Heart left ventricle (tissue), 16 donors: ENCODE results near the gene VSIG10. TPM values are rescaled to one million over a fixed set of nuclear protein-coding genes. Genes with fewer than 3 reads are reported as not detected.

Experiments
- ATAC-seq, 4 donors: fragments of 200-7000 bp; cut with Tn5 transposase; one replicate each; pipeline ENCODE4 v1.9.1; 2020 to 2022; ENCODE audit warnings: moderate library complexity in 4 of 4, mild to moderate bottlenecking in 3 of 4, moderate number of reproducible peaks in 1 of 4
- DNase-seq, 5 donors: peaks; one replicate each; pipeline ENCODE4 v3.0.0-alpha.2; 2020
- H3K27ac ChIP-seq, 12 donors: fragments of 200-600 bp; sonication (generic) in 4 of 12; one replicate each; pipeline versions ENCODE4 v1.5.0 to v1.8.0; 2016 to 2022; ENCODE audit warnings: mild to moderate bottlenecking in 2 of 12
- H3K27me3 ChIP-seq, 9 donors: fragments of 200-600 bp; sonication (generic) in 2 of 9; one replicate each; pipeline versions ENCODE4 v1.5.1 to v1.8.0; 2016 to 2022; ENCODE audit warnings: mild to moderate bottlenecking in 3 of 9
- H3K36me3 ChIP-seq, 9 donors: fragments of 200-600 bp; sonication (generic) in 2 of 9; one replicate each; pipeline versions ENCODE4 v1.5.0 to v1.8.0; 2018 to 2022; ENCODE audit warnings: mild to moderate bottlenecking in 2 of 9
- H3K4me1 ChIP-seq, 12 donors: fragments of 200-600 bp; sonication (generic) in 4 of 12; one replicate each; pipeline versions ENCODE4 v1.5.0 to v1.8.0; 2016 to 2022; ENCODE audit warnings: mild to moderate bottlenecking in 3 of 12
- H3K4me3 ChIP-seq, 12 donors: fragments of 200-600 bp; sonication (generic) in 4 of 12; one replicate each; pipeline versions ENCODE4 v1.5.0 to v1.8.0; 2017 to 2022; ENCODE audit warnings: mild to moderate bottlenecking in 9 of 12, moderate library complexity in 4 of 12
- H3K9me3 ChIP-seq, 12 donors: fragments of 200-600 bp; sonication (generic) in 4 of 12; one replicate each; pipeline versions ENCODE4 v1.5.0 to v1.8.0; 2016 to 2022; ENCODE audit warnings: mild to moderate bottlenecking in 1 of 12
- CTCF ChIP-seq, 12 donors: fragments of 200-600 bp; sonication (generic) in 4 of 12; IDR thresholded peaks; one replicate each; pipeline versions ENCODE4 v1.5.0 to v1.8.0; 2018 to 2022; ENCODE audit warnings: antibody characterized with exemption in 12 of 12, mild to moderate bottlenecking in 5 of 12
- POLR2A ChIP-seq, 2 donors: fragments of 450-650 bp; IDR thresholded peaks; one replicate each; pipeline ENCODE4 v1.6.1; 2017; ENCODE audit warnings: antibody characterized with exemption in 2 of 2, mild to moderate bottlenecking in 2 of 2, moderate library complexity in 2 of 2
- WGBS, 4 donors: extraction: QIAGEN DNeasy Blood & Tissue Kit in 2 of 4; methylation state at CpG; one replicate each; pipeline versions ENCODE4 v1.1.5 to v1.1.7; 2013 to 2018; 5-methylcytosine and 5-hydroxymethylcytosine counted together
- intact Hi-C, 10 donors: fragments of 100-400 bp; cut with DNase I; formaldehyde crosslinking; loops; one replicate each; pipeline versions ENCODE4 v1.11.1 to v1.14.2; 2022
- polyA plus RNA-seq, 2 donors: library from polyadenylated mRNA; stranded (reverse); fragments of 200-250 nt; gene quantifications; one replicate each; pipeline ENCODE4 v1.2.3, GENCODE V29; 2013
- total RNA-seq, 9 donors: library from RNA; depleted of rRNA in 2 of 9; stranded (reverse); fragments of >200 nt in 2 of 9; fragmentation: NEBNext Ultra II Directional in 3 of 9; extraction: Animal tissue kit (Norgen Biotek cat#: 25700) in 3 of 9; gene quantifications; one replicate each; pipeline versions ENCODE4 v1.1.0 to v1.2.4, GENCODE V29; 2016 to 2023
- donor health status: ischemic (EF 13 %, LVEDD 7.1; RV severe dilation, severe dysfunction).
- donor health status: healthy with polysubstance abuse.
- donor health status: DM: no; HTN: yes; CAD: no.
- donor health status: DM: no; HTN: no; CAD: no.
- donor health status: ischemic (EF 25% LVEDD 6.9; RV normal size, moderate dysfunction).
- donor health status: ischemic (EF 25% LVEDD 5.7; RV mildly dilated, moderate dysfunction).
- donor health status: healthy.
- donor health status: DM: yes; HTN: yes; CAD: no.
- donor health status: ischemic (EF 35%, LVEDD 5.7; RV mildly dilated, moderate dysfunction).
- donor health status: nonischemic (EF 11% LVEDD 7.7; RV severe dilation, severe dysfunction).
- donor health status: DM: yes; HTN: yes; CAD: no.
- donor health status: PGD.
- donor health status: ischemic (EF 29% LVEDD 5.4; RV normal size, mild dysfunction).
- donor health status: nonischemic (EF 23%, LVEDD 6.1; RV moderate dilation, normal function).

The VSIG10 gene
- total and polyA plus RNA-seq, 11 donors: 6.3 to 17.7 (median 10.7) TPM

GRCh38 chr12:118127867-118128266 lies 24.1 kb upstream of the VSIG10 start:
- Histone ChIP-seq H3K36me3 (peaks cover 0 to 4% (median 0%) of the 10 kb centered on the region in 9 donors), H3K27me3 (no peaks in the 10 kb centered on the region), H3K4me1 (peaks cover 0 to 7% (median 0%) of the 10 kb centered on the region in 12 donors), H3K4me3 (no peak overlapping the region), H3K27ac (no peak overlapping the region), H3K9me3 (no peaks in the 10 kb centered on the region)
- no peak for TF ChIP-seq CTCF (IDR thresholded peaks at IDR 0.05)
- no peak for TF ChIP-seq POLR2A (IDR thresholded peaks at IDR 0.05)
- intact Hi-C loops: no loop called here
- 87 to 98% (median 94%) methylated on average over 5 of the region's 5 CpGs for WGBS, 4 donors
- DNase-seq (no peak), ATAC-seq (no peak)

GRCh38 chr12:118126119-118126757 lies 22.4 kb upstream of the VSIG10 start:
- 36 to 63% (median 56%) methylated on average over 9 to 13 of the region's 13 CpGs for WGBS, 4 donors
- no peaks in the 10 kb centered on the region for H3K9me3 ChIP-seq

DNA sequence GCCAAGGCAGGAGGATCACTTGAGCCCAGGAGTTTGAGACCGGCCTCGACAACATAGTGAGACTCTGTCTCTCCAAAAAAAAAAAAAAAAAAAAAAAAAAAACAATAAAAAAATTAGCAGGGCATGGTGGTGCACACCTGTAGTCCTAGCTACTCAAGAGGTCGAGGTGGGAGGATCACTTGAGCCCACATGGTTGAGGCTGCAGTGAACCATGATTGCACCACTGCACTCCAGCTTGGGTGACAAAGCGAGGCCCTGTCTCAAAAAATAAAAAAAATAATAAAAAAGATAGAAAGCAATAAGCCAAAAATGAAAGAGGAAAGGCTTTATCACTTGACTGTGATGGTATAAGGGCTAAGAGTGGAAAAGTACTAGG lies 21.9 kb upstream of the VSIG10 start:
- H3K4me3 ChIP-seq: no peak overlapping the region

More at GRCh38 chr12:118126119-118126757, 22.4 kb upstream of the VSIG10 start:
- TF ChIP-seq POLR2A (IDR thresholded peaks at IDR 0.05) (no peak), CTCF (IDR thresholded peaks at IDR 0.05) (no peak)
- Histone ChIP-seq H3K4me3 (peak overlapping the region in 2 of 12 donors; percentile 1 to 21), H3K36me3 (peaks cover 0 to 4% (median 0%) of the 10 kb centered on the region in 9 donors), H3K4me1 (peaks cover 0 to 9% (median 0%) of the 10 kb centered on the region in 12 donors), H3K27ac (peak overlapping the region in 9 of 12 donors; percentile 21 to 77 (median 47)), H3K27me3 (no peaks in the 10 kb centered on the region)
- DNase-seq: peak; percentile 37 to 72 (median 68)
- peak; percentile 76 to 88 (median 84) for ATAC-seq
- intact Hi-C loops: no loop called here

More for the DNA sequence above, 21.9 kb upstream of the VSIG10 start:
- 93 to 96% (median 93%) methylated on average over 4 of the region's 4 CpGs for WGBS, 4 donors
- ATAC-seq: no peak
- DNase-seq: no peak
- Histone ChIP-seq H3K27ac (peak overlapping the region in 7 of 12 donors; percentile 39 to 77 (median 47)), H3K36me3 (peaks cover 0 to 4% (median 0%) of the 10 kb centered on the region in 9 donors), H3K4me1 (peaks cover 0 to 14% (median 5%) of the 10 kb centered on the region in 12 donors), H3K9me3 (no peaks in the 10 kb centered on the region), H3K27me3 (no peaks in the 10 kb centered on the region)
- TF ChIP-seq POLR2A (IDR thresholded peaks at IDR 0.05) (no peak), CTCF (IDR thresholded peaks at IDR 0.05) (no peak)
- intact Hi-C loops: no loop called here
